SU-DHL-6 (cell line): ENCODE measurements around the gene ANKRD30B.

Experiments used
- H2AFZ ChIP-seq: fragments of 200-600 bp; sonication (generic); 2 replicates; pipeline ENCODE4 v1.6.1; 2014; ENCODE audit warnings: low read depth, mild to moderate bottlenecking, moderate library complexity, mixed read lengths, antibody characterized with exemption, low read length; ENCODE audit not compliant: severe bottlenecking
- H3F3A ChIP-seq: fragments of 200-600 bp; shearing (Covaris generic); 2 replicates; pipeline ENCODE4 v1.6.0; 2016; ENCODE audit warnings: antibody characterized with exemption, mild to moderate bottlenecking; ENCODE audit not compliant: insufficient read depth
- H3K27ac ChIP-seq: fragments of 200-600 bp; sonication (generic); 2 replicates; pipeline ENCODE4 v1.5.1; 2016; ENCODE audit warnings: low read depth, mild to moderate bottlenecking, low read length, moderate library complexity, mixed read lengths
- H3K27me3 ChIP-seq: fragments of 200-600 bp; sonication (generic), shearing (Covaris generic); 2 replicates; pipeline ENCODE4 v1.6.0; 2014; ENCODE audit warnings: mild to moderate bottlenecking, low read length
- H3K36me3 ChIP-seq: fragments of 200-600 bp; sonication (generic); 2 replicates; pipeline ENCODE4 v1.6.1; 2014; ENCODE audit warnings: mild to moderate bottlenecking, low read length, mixed read lengths
- H3K4me2 ChIP-seq: fragments of 300-600, 200-600 bp; shearing (Covaris generic), sonication (generic); 2 replicates; pipeline ENCODE4 v1.6.0; 2014; ENCODE audit warnings: low read length, low read depth, mild to moderate bottlenecking; ENCODE audit not compliant: poor library complexity, severe bottlenecking
- H3K4me3 ChIP-seq: fragments of 200-600 bp; sonication (generic); 2 replicates; pipeline ENCODE4 v1.5.1; 2014; ENCODE audit warnings: antibody characterized with exemption, low read length, mild to moderate bottlenecking, mixed read lengths; ENCODE audit not compliant: insufficient read depth, poor library complexity, severe bottlenecking
- H3K79me2 ChIP-seq: fragments of 200-600 bp; sonication (generic); 2 replicates; pipeline ENCODE4 v1.6.1; 2014; ENCODE audit warnings: mild to moderate bottlenecking, low read length, moderate library complexity; ENCODE audit not compliant: insufficient read depth
- H3K9ac ChIP-seq: fragments of 200-600 bp; sonication (generic); 2 replicates; pipeline ENCODE4 v1.7.0; 2014; ENCODE audit warnings: mild to moderate bottlenecking, low read length
- H3K9me2 ChIP-seq: fragments of 200-600 bp; sonication (generic); replicated peaks from 2 replicates; pipeline ENCODE4 v1.6.1; 2014; ENCODE audit warnings: low read length; ENCODE audit not compliant: insufficient read depth
- H3K9me3 ChIP-seq: fragments of 200-600 bp; sonication (generic); 2 replicates; pipeline ENCODE4 v1.6.1; 2014; ENCODE audit warnings: low read length, mixed read lengths; ENCODE audit not compliant: insufficient read depth
- H4K20me1 ChIP-seq: fragments of 200-600 bp; sonication (generic); 2 replicates; pipeline ENCODE4 v1.6.1; 2014; ENCODE audit warnings: low read depth, mild to moderate bottlenecking, antibody characterized with exemption, low read length, moderate library complexity, mixed read lengths
- CTCF ChIP-seq: fragments of 200-600 bp; sonication (generic); IDR thresholded peaks from one replicate; pipeline ENCODE4 v1.5.1; 2017; ENCODE audit warnings: antibody characterized with exemption, mild to moderate bottlenecking, low read length, moderate library complexity; ENCODE audit not compliant: insufficient read depth, poor library complexity, severe bottlenecking
- EZH2phosphoT487 ChIP-seq: fragments of 200-600 bp; sonication (generic), shearing (Covaris generic); conservative IDR thresholded peaks from 2 replicates; pipeline ENCODE4 v1.6.1; 2018; ENCODE audit warnings: mild to moderate bottlenecking, antibody characterized with exemption, low read length, moderate library complexity, mixed read lengths

ANKRD30B gene

GRCh38 chr18:14768241-14768640 is 20.3 kb downstream of the ANKRD30B start:
- no peak overlapping the region for H3K9ac ChIP-seq
- TF ChIP-seq EZH2phosphoT487 (no peak), CTCF (no peak)
- no peaks in the 10 kb centered on the region for H3K9me3 ChIP-seq
- H2AFZ ChIP-seq: no peak overlapping the region
- no peaks in the 10 kb centered on the region for H3K79me2 ChIP-seq
- H3F3A ChIP-seq: no peaks in the 10 kb centered on the region
- no peaks in the 10 kb centered on the region for H3K9me2 ChIP-seq
- no peak overlapping the region for H3K27ac ChIP-seq
- no peaks in the 10 kb centered on the region for H3K27me3 ChIP-seq
- H3K4me3 ChIP-seq: no peak overlapping the region
- no peak overlapping the region for H3K4me2 ChIP-seq
- H4K20me1 ChIP-seq: no peaks in the 10 kb centered on the region
- H3K36me3 ChIP-seq: no peaks in the 10 kb centered on the region

GRCh38 chr18:14769381-14769780 is 21.4 kb downstream of the ANKRD30B start:
- no peak overlapping the region for H3K9ac ChIP-seq
- TF ChIP-seq CTCF (no peak), EZH2phosphoT487 (no peak)
- H3K9me2 ChIP-seq: no peaks in the 10 kb centered on the region
- no peaks in the 10 kb centered on the region for H4K20me1 ChIP-seq
- H3F3A ChIP-seq: no peaks in the 10 kb centered on the region
- no peak overlapping the region for H3K4me2 ChIP-seq
- no peaks in the 10 kb centered on the region for H3K27me3 ChIP-seq
- H3K9me3 ChIP-seq: no peaks in the 10 kb centered on the region
- H3K36me3 ChIP-seq: no peaks in the 10 kb centered on the region
- no peak overlapping the region for H2AFZ ChIP-seq
- H3K4me3 ChIP-seq: no peak overlapping the region
- no peak overlapping the region for H3K27ac ChIP-seq
- H3K79me2 ChIP-seq: no peaks in the 10 kb centered on the region

GRCh38 chr18:14776801-14777200 is 28.8 kb downstream of the ANKRD30B start:
- H3K79me2 ChIP-seq: no peaks in the 10 kb centered on the region
- no peaks in the 10 kb centered on the region for H3K9me3 ChIP-seq
- no peak overlapping the region for H3K9ac ChIP-seq
- no peak overlapping the region for H3K4me3 ChIP-seq
- no peak overlapping the region for H3K4me2 ChIP-seq
- no peak overlapping the region for H3K27ac ChIP-seq
- H3K9me2 ChIP-seq: no peaks in the 10 kb centered on the region
- H2AFZ ChIP-seq: no peak overlapping the region
- H3F3A ChIP-seq: no peaks in the 10 kb centered on the region
- no peaks in the 10 kb centered on the region for H4K20me1 ChIP-seq
- no peaks in the 10 kb centered on the region for H3K36me3 ChIP-seq
- TF ChIP-seq EZH2phosphoT487: no peak
- no peak for TF ChIP-seq CTCF
- no peaks in the 10 kb centered on the region for H3K27me3 ChIP-seq
